ENCODE data around the gene PCCA. TPM values are rescaled to one million over a fixed set of nuclear protein-coding genes. Genes with fewer than 3 reads are reported as not detected.

PCCA gene
- total and polyA plus RNA-seq, 2 experiments from 2014 or later, result 41.9 to 46.6 TPM

DNA sequence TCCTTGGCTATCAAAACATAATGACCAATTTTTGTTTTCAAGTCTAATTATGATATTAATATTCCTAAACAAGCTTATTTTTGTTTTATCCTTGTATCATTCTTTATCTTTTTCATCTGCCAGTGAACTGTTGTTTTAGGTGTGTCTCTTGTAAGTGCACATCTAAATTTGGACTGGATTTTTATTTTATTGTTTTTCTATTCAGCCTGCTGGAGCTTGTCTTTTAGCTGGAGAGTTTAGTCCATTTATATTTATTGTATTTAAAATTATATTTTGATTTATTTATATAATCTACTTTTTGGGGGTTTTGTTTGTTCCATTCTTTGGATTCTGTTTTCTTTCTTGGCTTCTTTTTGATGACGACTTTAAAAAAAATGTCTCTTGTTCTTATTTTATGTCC, 159.0 kb downstream of the PCCA start:
- H2AFZ ChIP-seq, result no peak overlapping the region
- H3K4me3 ChIP-seq, result no peak overlapping the region
- no peak overlapping the region for H3K4me2 ChIP-seq
- no peaks in the 10 kb centered on the region for H4K20me1 ChIP-seq (replicated peaks; ENCODE audit: insufficient read depth)
- H3F3A ChIP-seq (replicated peaks; ENCODE audit: low read depth), result no peaks in the 10 kb centered on the region
- TF ChIP-seq EZH2phosphoT487 (IDR thresholded peaks at IDR 0.05; ENCODE audit: unreplicated experiment) (no peak), ZNF114 (CRISPR knock-in tag; IDR thresholded peaks at IDR 0.05) (no peak), ZNF331 (CRISPR knock-in tag; IDR thresholded peaks at IDR 0.05; ENCODE audit: low read depth) (no peak)
- TF ChIP-seq, protein P1, sequence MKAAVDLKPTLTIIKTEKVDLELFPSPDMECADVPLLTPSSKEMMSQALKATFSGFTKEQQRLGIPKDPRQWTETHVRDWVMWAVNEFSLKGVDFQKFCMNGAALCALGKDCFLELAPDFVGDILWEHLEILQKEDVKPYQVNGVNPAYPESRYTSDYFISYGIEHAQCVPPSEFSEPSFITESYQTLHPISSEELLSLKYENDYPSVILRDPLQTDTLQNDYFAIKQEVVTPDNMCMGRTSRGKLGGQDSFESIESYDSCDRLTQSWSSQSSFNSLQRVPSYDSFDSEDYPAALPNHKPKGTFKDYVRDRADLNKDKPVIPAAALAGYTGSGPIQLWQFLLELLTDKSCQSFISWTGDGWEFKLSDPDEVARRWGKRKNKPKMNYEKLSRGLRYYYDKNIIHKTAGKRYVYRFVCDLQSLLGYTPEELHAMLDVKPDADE (IDR thresholded peaks at IDR 0.05), result no peak
- Mint-ChIP-seq H3K4me3 (no peak overlapping the region), H3K27ac (no peak overlapping the region), H3K27me3 (ENCODE audit: insufficient read depth, low read depth, poor library complexity) (peaks cover 8% of the 10 kb centered on the region), H3K9me3 (peaks cover 23% of the 10 kb centered on the region), H3K36me3 (ENCODE audit: low read depth) (peaks cover 28% of the 10 kb centered on the region), H3K4me1 (peaks cover 37% of the 10 kb centered on the region)
- H3K36me3 ChIP-seq (ENCODE audit: insufficient read depth), result no peaks in the 10 kb centered on the region
- H3K27me3 ChIP-seq (ENCODE audit: insufficient read depth), result no peaks in the 10 kb centered on the region
- peaks cover 9% of the 10 kb centered on the region for H3K79me2 ChIP-seq (replicated peaks; ENCODE audit: insufficient read depth)
- no peaks in the 10 kb centered on the region for H3K9me2 ChIP-seq (ENCODE audit: insufficient read depth)
- H3K27ac ChIP-seq (ENCODE audit: low read depth), result no peak overlapping the region
- peaks cover 37% of the 10 kb centered on the region for H3K4me1 ChIP-seq (ENCODE audit: insufficient read depth)
- ATAC-seq (no peak), DNase-seq (ENCODE audit: low spot score) (no peak)

DNA sequence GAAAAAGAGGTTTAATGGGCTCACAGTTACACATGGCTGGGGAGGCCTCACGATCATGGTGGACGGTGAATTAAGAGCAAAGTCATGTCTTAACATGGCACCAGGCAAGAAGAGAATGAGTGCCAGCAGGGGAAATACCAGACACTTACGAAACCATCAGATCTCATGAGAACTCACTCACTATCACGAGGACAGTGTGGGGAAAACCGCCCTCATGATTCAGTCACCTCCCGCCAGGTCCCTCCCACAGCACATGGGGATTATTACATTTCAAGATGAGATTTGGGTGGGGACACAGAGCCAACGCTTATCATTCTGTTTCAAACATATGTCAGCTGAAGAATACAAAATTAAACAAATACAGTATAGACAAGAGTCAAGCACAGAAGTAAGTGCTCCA, 165.1 kb downstream of the PCCA start:
- no peak overlapping the region for H3K27ac ChIP-seq (ENCODE audit: low read depth)
- H3K4me3 ChIP-seq, result no peak overlapping the region
- Mint-ChIP-seq H3K27me3 (ENCODE audit: insufficient read depth, low read depth, poor library complexity) (no peaks in the 10 kb centered on the region), H3K4me3 (no peak overlapping the region), H3K27ac (no peak overlapping the region), H3K9me3 (peaks cover 5% of the 10 kb centered on the region; the same call in 2 of the 3 replicates), H3K4me1 (peaks cover 49% of the 10 kb centered on the region), H3K36me3 (ENCODE audit: low read depth) (peaks cover 4% of the 10 kb centered on the region; the same call in 1 of the 3 replicates)
- H3K4me1 ChIP-seq (ENCODE audit: insufficient read depth), result peaks cover 39% of the 10 kb centered on the region
- H2AFZ ChIP-seq, result no peak overlapping the region
- no peaks in the 10 kb centered on the region for H3K9me2 ChIP-seq (ENCODE audit: insufficient read depth)
- H3K79me2 ChIP-seq (replicated peaks; ENCODE audit: insufficient read depth), result peaks cover 4% of the 10 kb centered on the region; the same call in 1 of the 2 replicates
- ATAC-seq, result no peak
- H3K27me3 ChIP-seq (ENCODE audit: insufficient read depth), result no peaks in the 10 kb centered on the region
- no peaks in the 10 kb centered on the region for H3F3A ChIP-seq (replicated peaks; ENCODE audit: low read depth)
- H3K36me3 ChIP-seq (ENCODE audit: insufficient read depth), result no peaks in the 10 kb centered on the region
- DNase-seq (ENCODE audit: low spot score), result no peak
- H3K4me2 ChIP-seq, result no peak overlapping the region
- no peaks in the 10 kb centered on the region for H4K20me1 ChIP-seq (replicated peaks; ENCODE audit: insufficient read depth)
- no peak for TF ChIP-seq ZNF331 (CRISPR knock-in tag; IDR thresholded peaks at IDR 0.05; ENCODE audit: low read depth)
- TF ChIP-seq, protein P1 (IDR thresholded peaks at IDR 0.05), result no peak
- TF ChIP-seq EZH2 (IDR thresholded peaks at IDR 0.05; ENCODE audit: low read depth, unreplicated experiment), result no peak
- TF ChIP-seq CTCF (conservative IDR thresholded peaks at IDR 0.05; ENCODE audit: low read depth in 2 of 2), result no peak
- no peak for TF ChIP-seq REST (IDR thresholded peaks at IDR 0.05; ENCODE audit: unreplicated experiment)
- no peak for TF ChIP-seq NANOG (IDR thresholded peaks at IDR 0.05; ENCODE audit: borderline replicate concordance)

Measured in GM23338 (cell line).